Left ventricle myocardium inferior (tissue), 1 donor: Measurements from ENCODE around the gene ELMOD3. TPM values are rescaled to one million over a fixed set of nuclear protein-coding genes. Genes with fewer than 3 reads are reported as not detected.

Experiments used
- DNase-seq: peaks from one replicate; pipeline ENCODE4 v3.0.0-alpha.2; 2020
- H3K27ac ChIP-seq: fragments of 200-600 bp; replicated peaks from 2 replicates; pipeline ENCODE4 v1.8.0; 2021
- H3K27me3 ChIP-seq: fragments of 200-600 bp; 2 replicates; pipeline ENCODE4 v1.8.0; 2021; ENCODE audit warnings: low read depth
- H3K36me3 ChIP-seq: fragments of 200-600 bp; 2 replicates; pipeline ENCODE4 v1.8.0; 2021
- H3K4me1 ChIP-seq: fragments of 200-600 bp; 2 replicates; pipeline ENCODE4 v1.8.0; 2021
- H3K4me3 ChIP-seq: fragments of 200-600 bp; 2 replicates; pipeline ENCODE4 v1.8.0; 2021; ENCODE audit warnings: mild to moderate bottlenecking, moderate library complexity
- H3K9me3 ChIP-seq: fragments of 200-600 bp; replicated peaks from 2 replicates; pipeline ENCODE4 v1.8.0; 2021
- intact Hi-C: fragments of 100-400 bp; cut with micrococcal nuclease; formaldehyde crosslinking; loops from one replicate; pipeline ENCODE4 v1.11.0; 2022
- total RNA-seq: library from RNA; stranded (reverse); fragmentation: NEBNext Ultra II Directional; extraction: Animal tissue kit (Norgen Biotek cat#: 25700); gene quantifications from one replicate; pipeline ENCODE4 v1.2.1, GENCODE V29; 2021
- TF ChIP-seq, protein P1 (sequence below): fragments of 200-600 bp; IDR thresholded peaks from 2 replicates; pipeline ENCODE4 v1.8.0; 2021; ENCODE audit warnings: antibody characterized with exemption, mild to moderate bottlenecking, borderline replicate concordance
- donor health status: DM: no; HTN: yes; CAD: no; lungs with severe emphysema.

The ELMOD3 gene
- total RNA-seq, 1 donor from 2014 or later, result 10.6 TPM

DNA sequence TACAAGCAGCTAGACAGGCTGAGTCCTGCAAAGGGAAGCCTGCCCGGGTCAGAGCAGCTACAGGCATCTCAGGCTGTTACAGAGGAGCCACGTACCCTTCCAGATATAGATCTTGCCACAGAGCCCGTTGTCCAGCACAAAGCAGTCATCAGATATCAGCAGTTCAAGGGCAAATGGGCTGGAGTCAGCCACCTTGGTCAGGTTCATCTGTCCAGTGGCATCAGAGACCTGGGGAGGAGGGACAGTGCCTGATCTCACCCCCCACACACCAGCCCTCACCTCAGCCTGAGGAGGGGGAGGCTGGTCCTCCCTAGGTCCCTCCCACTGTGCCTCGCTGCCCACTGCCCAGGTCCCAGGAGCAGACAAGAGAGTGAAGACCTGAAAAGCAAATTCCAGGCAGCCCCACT is 43.4 kb downstream of the ELMOD3 start:
- no peak overlapping the region for H3K27ac ChIP-seq
- intact Hi-C loops, result no loop called here
- TF ChIP-seq, protein P1, sequence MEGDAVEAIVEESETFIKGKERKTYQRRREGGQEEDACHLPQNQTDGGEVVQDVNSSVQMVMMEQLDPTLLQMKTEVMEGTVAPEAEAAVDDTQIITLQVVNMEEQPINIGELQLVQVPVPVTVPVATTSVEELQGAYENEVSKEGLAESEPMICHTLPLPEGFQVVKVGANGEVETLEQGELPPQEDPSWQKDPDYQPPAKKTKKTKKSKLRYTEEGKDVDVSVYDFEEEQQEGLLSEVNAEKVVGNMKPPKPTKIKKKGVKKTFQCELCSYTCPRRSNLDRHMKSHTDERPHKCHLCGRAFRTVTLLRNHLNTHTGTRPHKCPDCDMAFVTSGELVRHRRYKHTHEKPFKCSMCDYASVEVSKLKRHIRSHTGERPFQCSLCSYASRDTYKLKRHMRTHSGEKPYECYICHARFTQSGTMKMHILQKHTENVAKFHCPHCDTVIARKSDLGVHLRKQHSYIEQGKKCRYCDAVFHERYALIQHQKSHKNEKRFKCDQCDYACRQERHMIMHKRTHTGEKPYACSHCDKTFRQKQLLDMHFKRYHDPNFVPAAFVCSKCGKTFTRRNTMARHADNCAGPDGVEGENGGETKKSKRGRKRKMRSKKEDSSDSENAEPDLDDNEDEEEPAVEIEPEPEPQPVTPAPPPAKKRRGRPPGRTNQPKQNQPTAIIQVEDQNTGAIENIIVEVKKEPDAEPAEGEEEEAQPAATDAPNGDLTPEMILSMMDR, result no peak
- H3K9me3 ChIP-seq, result no peaks in the 10 kb centered on the region
- H3K4me3 ChIP-seq, result no peak overlapping the region
- no peaks in the 10 kb centered on the region for H3K36me3 ChIP-seq
- no peaks in the 10 kb centered on the region for H3K4me1 ChIP-seq
- no peak for DNase-seq
- H3K27me3 ChIP-seq, result no peaks in the 10 kb centered on the region

- DNase-seq, result no peak
- intact Hi-C loops, result no loop called here
- TF ChIP-seq, protein P1, result no peak
- no peaks in the 10 kb centered on the region for H3K4me1 ChIP-seq
- no peak overlapping the region for H3K4me3 ChIP-seq
- peaks cover 6% of the 10 kb centered on the region for H3K9me3 ChIP-seq
- no peaks in the 10 kb centered on the region for H3K27me3 ChIP-seq
- H3K27ac ChIP-seq, result no peak overlapping the region
- no peaks in the 10 kb centered on the region for H3K36me3 ChIP-seq
These were observed 44.0 kb downstream of the ELMOD3 start for GRCh38 chr2:85398426-85399182.

DNA sequence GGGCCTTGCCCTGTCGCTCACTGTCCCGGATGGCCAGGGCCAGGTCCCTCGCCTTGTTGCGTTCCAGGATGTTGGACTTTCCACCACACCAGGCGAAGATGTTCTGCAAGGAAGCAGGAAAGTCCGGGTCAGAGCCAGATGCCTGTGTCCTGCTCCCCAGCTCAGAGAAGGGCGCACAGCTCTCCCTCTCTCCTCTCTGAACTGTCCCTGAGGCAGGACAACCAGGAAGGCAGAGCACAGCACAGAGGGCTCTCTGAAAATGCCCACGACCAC is 44.5 kb downstream of the ELMOD3 start:
- no peaks in the 10 kb centered on the region for H3K4me1 ChIP-seq
- TF ChIP-seq, protein P1, result no peak
- H3K36me3 ChIP-seq, result no peaks in the 10 kb centered on the region
- H3K4me3 ChIP-seq, result no peak overlapping the region
- H3K27ac ChIP-seq, result no peak overlapping the region
- no peak for DNase-seq
- H3K27me3 ChIP-seq, result no peaks in the 10 kb centered on the region
- peaks cover 11% of the 10 kb centered on the region for H3K9me3 ChIP-seq
- intact Hi-C loops, result no loop called here

GRCh38 chr2:85400023-85400422 is 45.5 kb downstream of the ELMOD3 start:
- Histone ChIP-seq H3K9me3 (peaks cover 19% of the 10 kb centered on the region), H3K27me3 (no peaks in the 10 kb centered on the region), H3K4me1 (no peaks in the 10 kb centered on the region), H3K36me3 (no peaks in the 10 kb centered on the region), H3K4me3 (no peak overlapping the region), H3K27ac (no peak overlapping the region)
- intact Hi-C loops, result no loop called here
- TF ChIP-seq, protein P1, result no peak
- no peak for DNase-seq

DNA sequence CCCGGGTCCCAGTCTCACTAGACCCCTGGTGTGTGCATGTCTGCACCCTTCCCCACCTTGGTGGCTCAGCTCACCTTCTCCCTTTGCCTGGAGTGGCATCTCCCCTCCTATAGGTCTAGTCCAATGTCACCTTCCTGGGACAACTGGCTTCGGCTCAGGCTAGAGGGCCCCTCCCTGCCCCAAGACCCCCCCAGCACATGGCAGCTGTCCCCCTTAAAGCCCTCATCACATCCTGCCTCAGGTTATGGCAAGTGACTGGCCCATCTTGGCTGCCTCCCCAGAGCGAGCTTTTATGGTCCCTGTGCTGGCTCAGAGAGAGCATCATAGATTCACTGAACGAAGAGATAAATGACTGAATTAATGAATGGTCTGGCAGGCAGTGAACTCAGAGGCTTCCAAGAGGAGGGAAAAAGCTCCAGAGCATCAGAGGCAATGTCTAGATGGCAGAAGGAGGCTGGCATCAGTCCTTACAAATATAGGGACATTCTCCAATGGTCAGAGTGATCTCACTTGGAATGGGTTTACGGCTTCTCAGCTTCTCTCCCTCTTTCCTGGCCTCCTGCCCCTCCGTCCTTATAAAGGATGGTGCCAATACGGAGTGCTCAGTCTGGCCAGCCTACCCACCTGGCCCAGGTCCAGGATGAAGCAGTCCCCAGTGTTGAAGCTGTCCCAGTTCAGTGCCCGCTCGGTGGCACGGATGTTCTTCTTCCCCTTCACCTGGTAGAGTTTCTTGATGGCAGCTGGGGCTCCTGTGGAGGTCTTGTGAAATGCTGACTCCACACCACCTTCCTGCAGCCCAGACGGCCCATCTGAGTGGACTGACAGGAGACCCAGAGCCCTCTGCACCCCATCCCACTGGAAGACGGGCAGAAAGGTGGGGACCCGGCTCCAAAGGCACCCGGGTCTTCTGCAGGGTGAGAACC is 46.2 kb downstream of the ELMOD3 start:
- TF ChIP-seq, protein P1, result no peak
- intact Hi-C loops, result no loop called here
- Histone ChIP-seq H3K4me1 (no peaks in the 10 kb centered on the region), H3K36me3 (no peaks in the 10 kb centered on the region), H3K27ac (no peak overlapping the region), H3K9me3 (peaks cover 21% of the 10 kb centered on the region), H3K4me3 (no peak overlapping the region), H3K27me3 (no peaks in the 10 kb centered on the region)
- DNase-seq, result no peak
